Esophagus squamous epithelium (tissue), 5 donors: Measurements from ENCODE around the gene NUBPL. TPM values are rescaled to one million over a fixed set of nuclear protein-coding genes. Genes with fewer than 3 reads are reported as not detected.
"Not testable (repeated sequence)": the region's sequence is repeated elsewhere in the genome, so short reads cannot be mapped to it uniquely, and the experiment has no call there.

Experiments
- DNase-seq: peaks from one replicate; lab custom pipeline; 2025; lab: John Stamatoyannopoulos, UW
- H3K27ac ChIP-seq, 4 donors: fragments of 200-600 bp; sonication (generic); one replicate each; pipeline ENCODE4 v1.5.1; 2016 to 2019; ENCODE audit warnings: mild to moderate bottlenecking in 1 of 4
- H3K27me3 ChIP-seq, 4 donors: fragments of 200-600 bp; sonication (generic); 1 replicate in 3 of 4; 2 replicates in 1 of 4; pipeline versions ENCODE4 v1.5.1 to v1.6.0; 2017 to 2021; ENCODE audit warnings: antibody characterized with exemption in 1 of 4
- H3K36me3 ChIP-seq, 3 donors: fragments of 200-600 bp; sonication (generic); one replicate each; pipeline ENCODE4 v1.5.1; 2016 to 2019
- H3K4me1 ChIP-seq, 3 donors: fragments of 200-600 bp; sonication (generic); one replicate each; pipeline ENCODE4 v1.5.1; 2017 to 2019
- H3K4me3 ChIP-seq, 4 donors: fragments of 200-600 bp; sonication (generic); 1 replicate in 3 of 4; 2 replicates in 1 of 4; pipeline ENCODE4 v1.5.1; 2016 to 2019; ENCODE audit warnings: mild to moderate bottlenecking in 2 of 4, moderate library complexity in 1 of 4
- H3K9me3 ChIP-seq, 3 donors: fragments of 200-600 bp; sonication (generic); one replicate each; pipeline ENCODE4 v1.5.1; 2016 to 2019
- CTCF ChIP-seq, 6 experiments: fragments of 450-650 bp in 4 of 6; fragments of 200-600 bp in 2 of 6; sonication (generic) in 2 of 6; IDR thresholded peaks; one replicate each; pipeline ENCODE4 v1.5.1; 2016 to 2019; ENCODE audit warnings: antibody characterized with exemption in 6 of 6, mild to moderate bottlenecking in 4 of 6, moderate library complexity in 4 of 6
- POLR2A ChIP-seq, 4 donors: fragments of 450-650 bp; IDR thresholded peaks; one replicate each; pipeline ENCODE4 v1.6.1; 2017; ENCODE audit warnings: antibody characterized with exemption in 4 of 4, mild to moderate bottlenecking in 4 of 4, moderate library complexity in 3 of 4
- WGBS, 2 donors: methylation state at CpG; one replicate each; pipeline ENCODE4 v1.1.5; 2018; 5-methylcytosine and 5-hydroxymethylcytosine counted together
- intact Hi-C: fragments of 100-400 bp; cut with DNase I; formaldehyde crosslinking; loops from one replicate; pipeline ENCODE4 v1.15.0; 2022
- total RNA-seq, 4 donors: library from RNA; depleted of rRNA; stranded (reverse); fragments of >200 nt; gene quantifications; one replicate each; pipeline ENCODE4 v1.1.0, GENCODE V29; 2016
- donor health status: DM: yes; HTN: yes; CAD: no.

Gene NUBPL
- total RNA-seq, 4 donors from 2014 or later = 2.9 to 8.4 (median 6.8) TPM

- 76 to 88% methylated on average over 2 of the region's 2 CpGs for WGBS, 2 donors
- no peak for DNase-seq
- intact Hi-C loops = no loop called here
Observed at GRCh38 chr14:31703056-31703455, 141.9 kb downstream of the NUBPL start.

GRCh38 chr14:31705731-31706130 is 144.5 kb downstream of the NUBPL start:
- no peak for DNase-seq
- Histone ChIP-seq H3K27me3 (no peaks in the 10 kb centered on the region), H3K36me3 (peaks cover 0 to 37% (median 0%) of the 10 kb centered on the region in 3 donors), H3K4me3 (no peak overlapping the region), H3K9me3 (peaks cover 0 to 12% (median 0%) of the 10 kb centered on the region in 3 donors), H3K27ac (no peak overlapping the region), H3K4me1 (no peaks in the 10 kb centered on the region)
- WGBS, 2 donors = 80 to 95% methylated on average over 5 to 7 of the region's 14 CpGs
- TF ChIP-seq POLR2A (IDR thresholded peaks at IDR 0.05) (no peak), CTCF (IDR thresholded peaks at IDR 0.05) (no peak)
- intact Hi-C loops = no loop called here

More at GRCh38 chr14:31703056-31703455, 141.9 kb downstream of the NUBPL start:
- no peak for TF ChIP-seq POLR2A (IDR thresholded peaks at IDR 0.05)
- no peak for TF ChIP-seq CTCF (IDR thresholded peaks at IDR 0.05)
- Histone ChIP-seq H3K4me1 (no peaks in the 10 kb centered on the region), H3K4me3 (no peak overlapping the region), H3K27ac (no peak overlapping the region), H3K9me3 (peaks cover 0 to 17% (median 0%) of the 10 kb centered on the region in 3 donors), H3K27me3 (no peaks in the 10 kb centered on the region), H3K36me3 (peaks cover 0 to 37% (median 0%) of the 10 kb centered on the region in 3 donors)

- H3K4me3 ChIP-seq, H3K27me3 ChIP-seq, H3K4me1 ChIP-seq, H3K27ac ChIP-seq, intact Hi-C loops, H3K9me3 ChIP-seq, DNase-seq: not testable (repeated sequence)
- peaks cover 0 to 23% (median 0%) of the 10 kb centered on the region in 3 donors for H3K36me3 ChIP-seq
- 94% methylated on average over 4 to 7 of the region's 7 CpGs for WGBS, 2 donors
Observed at GRCh38 chr14:31708661-31709060, 147.5 kb downstream of the NUBPL start.

GRCh38 chr14:31712244-31713127 is 151.3 kb downstream of the NUBPL start:
- DNase-seq = no peak
- no peak overlapping the region for H3K4me3 ChIP-seq
- H3K4me1 ChIP-seq = no peaks in the 10 kb centered on the region
- no peak for TF ChIP-seq CTCF (IDR thresholded peaks at IDR 0.05)
- TF ChIP-seq POLR2A (IDR thresholded peaks at IDR 0.05) = no peak
- H3K36me3 ChIP-seq = no peaks in the 10 kb centered on the region
- H3K27me3 ChIP-seq = no peaks in the 10 kb centered on the region
- intact Hi-C loops = no loop called here
- WGBS, 2 donors = 59 to 78% methylated on average over 3 to 4 of the region's 18 CpGs
- H3K27ac ChIP-seq = no peak overlapping the region
- no peaks in the 10 kb centered on the region for H3K9me3 ChIP-seq

GRCh38 chr14:31716208-31716607 is 155.0 kb downstream of the NUBPL start:
- Histone ChIP-seq H3K36me3 (no peaks in the 10 kb centered on the region), H3K9me3 (no peaks in the 10 kb centered on the region), H3K27me3 (no peaks in the 10 kb centered on the region), H3K27ac (no peak overlapping the region), H3K4me1 (no peaks in the 10 kb centered on the region), H3K4me3 (no peak overlapping the region)
- DNase-seq = no peak
- TF ChIP-seq POLR2A (IDR thresholded peaks at IDR 0.05) (no peak), CTCF (IDR thresholded peaks at IDR 0.05) (no peak)
- intact Hi-C loops = no loop called here
